Measurements from ENCODE around the gene MVD. TPM values are rescaled to one million over a fixed set of nuclear protein-coding genes. Genes with fewer than 3 reads are reported as not detected.

Gene MVD
- total and polyA plus RNA-seq, 2 experiments from 2014 or later, result 95.3 to 149 TPM

- Mint-ChIP-seq H3K27ac (no peak overlapping the region), H3K4me3 (no peak overlapping the region), H3K27me3 (ENCODE audit: insufficient read depth, low read depth, poor library complexity) (peaks cover 5% of the 10 kb centered on the region), H3K36me3 (ENCODE audit: low read depth) (peaks cover 62% of the 10 kb centered on the region), H3K9me3 (no peaks in the 10 kb centered on the region), H3K4me1 (peaks cover 25% of the 10 kb centered on the region)
- H3K4me1 ChIP-seq (ENCODE audit: insufficient read depth), result no peaks in the 10 kb centered on the region
- peaks cover 1% of the 10 kb centered on the region; the same call in 1 of the 2 replicates for H3K79me2 ChIP-seq (replicated peaks; ENCODE audit: insufficient read depth)
- no peaks in the 10 kb centered on the region for H3K9me2 ChIP-seq (ENCODE audit: insufficient read depth)
- no peak overlapping the region for H3K4me2 ChIP-seq
- no peaks in the 10 kb centered on the region for H3K27me3 ChIP-seq (ENCODE audit: insufficient read depth)
- H3K27ac ChIP-seq (ENCODE audit: low read depth), result no peak overlapping the region
- no peak overlapping the region for H2AFZ ChIP-seq
- TF ChIP-seq CTCF (conservative IDR thresholded peaks at IDR 0.05; ENCODE audit: low read depth in 2 of 2) (no peak), CREB1 (CRISPR knock-in tag; IDR thresholded peaks at IDR 0.05; ENCODE audit: low read depth) (no peak), ZNF462 (CRISPR knock-in tag; IDR thresholded peaks at IDR 0.05) (no peak), EZH2 (IDR thresholded peaks at IDR 0.05; ENCODE audit: low read depth, unreplicated experiment) (no peak), ETS1 (IDR thresholded peaks at IDR 0.05) (no peak)
- peaks cover 13% of the 10 kb centered on the region; the same call in 1 of the 2 replicates for H4K20me1 ChIP-seq (replicated peaks; ENCODE audit: insufficient read depth)
- no peak overlapping the region for H3K4me3 ChIP-seq
- DNase-seq (ENCODE audit: low spot score), result no peak
- peaks cover 32% of the 10 kb centered on the region for H3K36me3 ChIP-seq (ENCODE audit: insufficient read depth)
- H3F3A ChIP-seq (replicated peaks; ENCODE audit: low read depth), result 0 out of 2 replicates have a peak, but pooled peaks cover 8% of the 10 kb centered on the region
- ATAC-seq, result no peak
Observed at GRCh38 chr16:88602091-88602490, 60.8 kb downstream of the MVD start.

Other genes with a start within 250 kb of the MVD start
- gene ZFPM1, start 209.8 kb downstream of the MVD start, total RNA-seq (2014; rRNA removed; shearing (Covaris generic)), result 2.2 and 2.4 TPM in 2 replicates
- gene ZFPM1, start 209.8 kb downstream of the MVD start, polyA plus RNA-seq (2016; fragmentation: Nextera tagmentation; extraction: Ambion mirVana), result 0.53 and 0.61 TPM in 2 replicates
- gene ZC3H18, start 92.7 kb downstream of the MVD start, total RNA-seq (2014; rRNA removed; shearing (Covaris generic)), result 25.2 and 30.0 TPM in 2 replicates
- 40.1 and 40.7 TPM in 2 replicates for gene ZC3H18, start 92.7 kb downstream of the MVD start, polyA plus RNA-seq (2016; fragmentation: Nextera tagmentation; extraction: Ambion mirVana)
- gene IL17C, start 24.5 kb downstream of the MVD start, total RNA-seq (2014; rRNA removed; shearing (Covaris generic)), result 2.7 and 5.1 TPM in 2 replicates
- gene IL17C, start 24.5 kb downstream of the MVD start, polyA plus RNA-seq (2016; fragmentation: Nextera tagmentation; extraction: Ambion mirVana), result 2.3 and 3.9 TPM in 2 replicates
- gene CYBA, start 12.0 kb downstream of the MVD start, total RNA-seq (2014; rRNA removed; shearing (Covaris generic)), result 228 and 275 TPM in 2 replicates
- gene CYBA, start 12.0 kb downstream of the MVD start, polyA plus RNA-seq (2016; fragmentation: Nextera tagmentation; extraction: Ambion mirVana), result 281 and 285 TPM in 2 replicates
- 19.2 and 19.4 TPM in 2 replicates for gene SNAI3, start 23.4 kb upstream of the MVD start, total RNA-seq (2014; rRNA removed; shearing (Covaris generic))
- 10.0 and 10.3 TPM in 2 replicates for gene SNAI3, start 23.4 kb upstream of the MVD start, polyA plus RNA-seq (2016; fragmentation: Nextera tagmentation; extraction: Ambion mirVana)
- gene RNF166, start 43.3 kb upstream of the MVD start, total RNA-seq (2014; rRNA removed; shearing (Covaris generic)), result 39.6 and 43.4 TPM in 2 replicates
- gene RNF166, start 43.3 kb upstream of the MVD start, polyA plus RNA-seq (2016; fragmentation: Nextera tagmentation; extraction: Ambion mirVana), result 24.9 and 27.8 TPM in 2 replicates
- 15.4 and 22.3 TPM in 2 replicates for gene CTU2, start 43.4 kb upstream of the MVD start, total RNA-seq (2014; rRNA removed; shearing (Covaris generic))
- 25.7 and 33.6 TPM in 2 replicates for gene CTU2, start 43.4 kb upstream of the MVD start, polyA plus RNA-seq (2016; fragmentation: Nextera tagmentation; extraction: Ambion mirVana)
- gene PIEZO1, start 122.1 kb upstream of the MVD start, total RNA-seq (2014; rRNA removed; shearing (Covaris generic)), result 56.2 and 70.1 TPM in 2 replicates
- 29.6 and 30.4 TPM in 2 replicates for gene PIEZO1, start 122.1 kb upstream of the MVD start, polyA plus RNA-seq (2016; fragmentation: Nextera tagmentation; extraction: Ambion mirVana)
- gene CDT1, start 140.7 kb upstream of the MVD start, total RNA-seq (2014; rRNA removed; shearing (Covaris generic)), result 114 and 187 TPM in 2 replicates
- gene CDT1, start 140.7 kb upstream of the MVD start, polyA plus RNA-seq (2016; fragmentation: Nextera tagmentation; extraction: Ambion mirVana), result 32.6 and 36.1 TPM in 2 replicates
- gene APRT, start 148.8 kb upstream of the MVD start, total RNA-seq (2014; rRNA removed; shearing (Covaris generic)), result 250 and 258 TPM in 2 replicates
- gene APRT, start 148.8 kb upstream of the MVD start, polyA plus RNA-seq (2016; fragmentation: Nextera tagmentation; extraction: Ambion mirVana), result 522 and 536 TPM in 2 replicates
- 16.4 and 18.8 TPM in 2 replicates for gene GALNS, start 193.9 kb upstream of the MVD start, total RNA-seq (2014; rRNA removed; shearing (Covaris generic))
- gene GALNS, start 193.9 kb upstream of the MVD start, polyA plus RNA-seq (2016; fragmentation: Nextera tagmentation; extraction: Ambion mirVana), result 9.7 TPM in 2 replicates
- gene TRAPPC2L, start 194.0 kb upstream of the MVD start, total RNA-seq (2014; rRNA removed; shearing (Covaris generic)), result 59.3 and 68.8 TPM in 2 replicates
- gene TRAPPC2L, start 194.0 kb upstream of the MVD start, polyA plus RNA-seq (2016; fragmentation: Nextera tagmentation; extraction: Ambion mirVana), result 167 and 171 TPM in 2 replicates
- not detected in 2 replicates for gene PABPN1L, start 203.6 kb upstream of the MVD start, total RNA-seq (2014; rRNA removed; shearing (Covaris generic))
- gene PABPN1L, start 203.6 kb upstream of the MVD start, polyA plus RNA-seq (2016; fragmentation: Nextera tagmentation; extraction: Ambion mirVana), result not detected in 2 replicates

Data from GM23338 (cell line).